CD4-positive, alpha-beta memory T cell (primary cell): ENCODE results near the gene OPTN. TPM values are rescaled to one million over a fixed set of nuclear protein-coding genes. Genes with fewer than 3 reads are reported as not detected.

ENCODE experiments used
- CTCF ChIA-PET: fragments of 350-600 bp; sonication (Branson Sonifier 250); formaldehyde crosslinking; loops from one replicate; lab custom pipeline; 2021; ENCODE audit warnings: inconsistent platforms; ENCODE audit not compliant: partially characterized antibody; lab: Charles Lee
- POLR2A ChIA-PET: fragments of 350-600 bp; sonication (Branson Sonifier 250); formaldehyde crosslinking; loops from one replicate; lab custom pipeline; 2021; ENCODE audit not compliant: partially characterized antibody; lab: Charles Lee
- DNase-seq, 5 donors: peaks; one replicate each; pipeline versions ENCODE4 v3.0.0 to v3.0.0-alpha.2; 2020 to 2022; ENCODE audit warnings: mixed read lengths in 1 of 5
- H3K27ac ChIP-seq: one replicate; pipeline ENCODE4 v1.7.0; 2013; ENCODE audit warnings: low read depth, low read length
- H3K27me3 ChIP-seq: 2 replicates; pipeline ENCODE4 v1.7.0; 2013; ENCODE audit warnings: mild to moderate bottlenecking, low read length, moderate library complexity; ENCODE audit not compliant: insufficient read depth
- H3K36me3 ChIP-seq: 2 replicates; pipeline ENCODE4 v1.7.0; 2013; ENCODE audit warnings: mild to moderate bottlenecking, low read length, moderate library complexity; ENCODE audit not compliant: insufficient read depth
- H3K4me1 ChIP-seq: 2 replicates; pipeline ENCODE4 v1.7.0; 2013; ENCODE audit warnings: mild to moderate bottlenecking, low read length, moderate library complexity; ENCODE audit not compliant: insufficient read depth
- H3K4me3 ChIP-seq, 2 donors: one replicate each; pipeline ENCODE4 v1.7.0; 2013; ENCODE audit warnings: low read length in 2 of 2, mild to moderate bottlenecking in 1 of 2
- H3K9me3 ChIP-seq, 2 donors: one replicate each; pipeline ENCODE4 v1.7.0; 2013; ENCODE audit warnings: low read length in 2 of 2, control low read depth in 1 of 2; ENCODE audit not compliant: control insufficient read depth in 1 of 2
- H3K27ac Mint-ChIP-seq, 7 donors: one replicate each; pipeline ENCODE4 v1.8.0; 2020 to 2021; ENCODE audit warnings: mixed read lengths in 7 of 7, mild to moderate bottlenecking in 6 of 7, inconsistent platforms in 3 of 7, moderate library complexity in 3 of 7
- H3K27me3 Mint-ChIP-seq, 2 donors: one replicate each; pipeline ENCODE4 v1.8.0; 2020 to 2021; ENCODE audit warnings: mixed read lengths in 2 of 2
- H3K36me3 Mint-ChIP-seq, 2 donors: one replicate each; pipeline ENCODE4 v1.8.0; 2020 to 2021; ENCODE audit warnings: mixed read lengths in 2 of 2, inconsistent platforms in 1 of 2, mild to moderate bottlenecking in 1 of 2
- H3K4me1 Mint-ChIP-seq, 4 donors: one replicate each; pipeline ENCODE4 v1.8.0; 2020 to 2021; ENCODE audit warnings: mixed read lengths in 4 of 4, mild to moderate bottlenecking in 1 of 4
- H3K4me3 Mint-ChIP-seq, 8 donors: one replicate each; pipeline ENCODE4 v1.8.0; 2020 to 2021; ENCODE audit warnings: mixed read lengths in 8 of 8, mild to moderate bottlenecking in 7 of 8, moderate library complexity in 6 of 8, inconsistent platforms in 3 of 8
- H3K9me3 Mint-ChIP-seq, 8 donors: one replicate each; pipeline ENCODE4 v1.8.0; 2020 to 2021; ENCODE audit warnings: mixed read lengths in 8 of 8, mild to moderate bottlenecking in 5 of 8, inconsistent platforms in 3 of 8, moderate library complexity in 1 of 8
- intact Hi-C: fragments of 100-400 bp; cut with micrococcal nuclease; formaldehyde crosslinking; loops from one replicate; pipeline ENCODE4 v1.15.1; 2023
- polyA plus RNA-seq, 2 donors: library from polyadenylated mRNA; unstranded; fragments of 300-500 nt; fragmentation: Illumina TruSeq; gene quantifications; one replicate each; pipeline ENCODE4 v1.2.3, GENCODE V29; 2021
- total RNA-seq, 2 experiments: library from RNA; stranded (reverse); gene quantifications; one replicate each; pipeline ENCODE4 v1.2.3, GENCODE V29; 2021

OPTN gene
- total and polyA plus RNA-seq, 4 experiments from 2014 or later, result 40.3 to 148 (median 124) TPM

GRCh38 chr10:13160934-13161856, 61.2 kb downstream of the OPTN start, which contains the start of gene MCM10:
MCM10 (plus strand) TSS chr10:13161558; CDS start chr10:13164203, 2,645 bp downstream.
- H3K9me3 Mint-ChIP-seq, result peaks cover 0 to 5% (median 0%) of the 10 kb centered on the region in 8 donors
- H3K27me3 Mint-ChIP-seq, result no peaks in the 10 kb centered on the region
- Histone ChIP-seq H3K36me3 (no peaks in the 10 kb centered on the region), H3K27me3 (no peaks in the 10 kb centered on the region), H3K9me3 (no peaks in the 10 kb centered on the region), H3K4me3 (peak within 1 kb of the TSS; percentile 50 to 58), H3K4me1 (peaks cover 15% of the 10 kb centered on the region), H3K27ac (peak within 1 kb of the TSS; percentile 33)
- peak; percentile 95 to 99 (median 97) for DNase-seq
- peak within 1 kb of the TSS; percentile 82 to 94 (median 88) for H3K27ac Mint-ChIP-seq
- peaks cover 15 to 36% (median 23%) of the 10 kb centered on the region in 4 donors for H3K4me1 Mint-ChIP-seq
- no peaks in the 10 kb centered on the region for H3K36me3 Mint-ChIP-seq
- ChIA-PET CTCF (interaction anchor here (0.7 to 5.0 kb wide), 19 partner anchors 8 to 361 kb away, joined by 3 to 35 read pairs (median 5); partner anchors contain the start of genes OPTN and PHYH), POLR2A (interaction anchor here (0.8 to 4.8 kb wide), 4 partner anchors 140 to 211 kb away, joined by 3 to 49 read pairs (median 6); partner anchors contain the start of genes PHYH and SEPHS1)
- peak within 1 kb of the TSS; percentile 82 to 94 (median 88) for H3K4me3 Mint-ChIP-seq
- intact Hi-C loops, result loop anchor here (1.0 kb wide), 5 partner anchors 62 to 425 kb away; partner anchors contain the start of gene PRPF18

DNA sequence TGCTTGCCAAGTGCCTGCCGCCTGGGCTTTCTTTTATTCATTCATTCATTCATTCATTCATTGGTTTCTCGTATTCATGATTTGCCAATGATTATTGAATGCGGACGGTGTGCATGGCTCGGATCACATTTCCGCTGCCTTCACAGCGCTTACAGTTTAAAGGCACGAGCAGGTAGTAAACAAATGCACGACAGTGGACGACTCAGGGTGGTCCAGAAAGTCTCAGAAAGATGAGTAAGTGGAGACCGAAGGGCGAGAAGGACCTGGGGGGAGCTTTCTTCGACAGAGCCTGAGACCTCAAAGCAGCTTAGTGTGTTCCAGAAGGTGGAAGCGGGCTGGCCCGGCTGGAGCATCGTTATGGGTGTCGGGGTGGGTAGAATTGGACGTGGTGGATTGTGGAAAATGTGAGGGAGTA, 61.9 kb downstream of the OPTN start:
- H3K9me3 Mint-ChIP-seq, result peaks cover 0 to 5% (median 0%) of the 10 kb centered on the region in 8 donors
- intact Hi-C loops, result loop anchor here (1.0 kb wide), 5 partner anchors 63 to 424 kb away; partner anchors contain the start of gene PRPF18
- H3K36me3 Mint-ChIP-seq, result no peaks in the 10 kb centered on the region
- peaks cover 15 to 36% (median 23%) of the 10 kb centered on the region in 4 donors for H3K4me1 Mint-ChIP-seq
- Histone ChIP-seq H3K27ac (no peak overlapping the region), H3K27me3 (no peaks in the 10 kb centered on the region), H3K9me3 (no peaks in the 10 kb centered on the region), H3K4me1 (peaks cover 15% of the 10 kb centered on the region), H3K4me3 (peak overlapping the region; percentile 36 to 50), H3K36me3 (no peaks in the 10 kb centered on the region)
- no peaks in the 10 kb centered on the region for H3K27me3 Mint-ChIP-seq
- no peak for DNase-seq
- peak overlapping the region; percentile 49 to 94 (median 80) for H3K4me3 Mint-ChIP-seq
- H3K27ac Mint-ChIP-seq, result peak overlapping the region; percentile 26 to 94 (median 61)
- POLR2A ChIA-PET, result interaction anchor here (0.8 to 4.8 kb wide), 4 partner anchors 139 to 211 kb away, joined by 3 to 49 read pairs (median 6); partner anchors contain the start of genes PHYH and SEPHS1
- CTCF ChIA-PET, result interaction anchor here (0.8 to 5.0 kb wide), 12 partner anchors 9 to 278 kb away, joined by 3 to 35 read pairs (median 6); partner anchors contain the start of genes OPTN and PHYH

- POLR2A ChIA-PET, result interaction anchor here (4.8 kb wide), 1 partner anchor 137 kb away, joined by 49 read pairs; the partner anchor contains the start of gene PHYH
- H3K27ac ChIP-seq, result no peak overlapping the region
- intact Hi-C loops, result no loop called here
- no peaks in the 10 kb centered on the region for H3K36me3 ChIP-seq
- H3K4me1 ChIP-seq, result peaks cover 15% of the 10 kb centered on the region
- Mint-ChIP-seq H3K27me3 (no peaks in the 10 kb centered on the region), H3K36me3 (no peaks in the 10 kb centered on the region), H3K4me1 (peaks cover 14 to 30% (median 23%) of the 10 kb centered on the region in 4 donors), H3K9me3 (no peaks in the 10 kb centered on the region), H3K4me3 (no peak overlapping the region), H3K27ac (peak overlapping the region in 3 of 7 donors; percentile 8 to 65 (median 14))
- no peaks in the 10 kb centered on the region for H3K9me3 ChIP-seq
- no peak for DNase-seq
- CTCF ChIA-PET, result interaction anchor here (0.9 to 5.0 kb wide), 2 partner anchors 41 to 139 kb away, joined by 3 to 35 read pairs; no protein-coding TSS in a partner anchor
- no peaks in the 10 kb centered on the region for H3K27me3 ChIP-seq
- H3K4me3 ChIP-seq, result no peak overlapping the region
Observed at GRCh38 chr10:13163859-13164258, 63.9 kb downstream of the OPTN start.

DNA sequence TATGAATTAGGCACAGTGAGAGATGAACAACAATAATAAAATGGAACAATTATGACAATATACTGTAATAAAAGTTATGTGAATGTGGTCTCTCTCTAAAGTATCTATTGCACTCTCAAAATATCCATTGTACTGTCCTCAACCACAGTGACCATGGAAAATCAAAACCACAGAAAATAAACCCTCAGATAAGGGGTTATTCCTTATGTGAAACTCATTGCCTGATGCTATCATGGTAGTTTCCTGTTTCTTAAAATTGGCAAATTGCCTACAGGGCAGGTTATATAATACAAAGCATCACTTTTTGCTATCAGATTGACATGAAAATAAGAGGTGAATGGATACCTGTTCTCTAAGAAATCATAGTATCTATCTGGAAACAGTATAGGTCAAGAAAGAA, 65.2 kb downstream of the OPTN start:
- DNase-seq, result peak in 3 of 5 donors; percentile 11 to 18 (median 16)
- Mint-ChIP-seq H3K9me3 (no peaks in the 10 kb centered on the region), H3K4me1 (peaks cover 14 to 30% (median 23%) of the 10 kb centered on the region in 4 donors), H3K27me3 (no peaks in the 10 kb centered on the region), H3K36me3 (no peaks in the 10 kb centered on the region), H3K4me3 (peak overlapping the region in 1 of 8 donors; percentile 5), H3K27ac (peak overlapping the region in 6 of 7 donors; percentile 8 to 76 (median 38))
- H3K9me3 ChIP-seq, result no peaks in the 10 kb centered on the region
- POLR2A ChIA-PET, result no interaction called here
- CTCF ChIA-PET, result no interaction called here
- H3K4me3 ChIP-seq, result no peak overlapping the region
- H3K27me3 ChIP-seq, result no peaks in the 10 kb centered on the region
- no peak overlapping the region for H3K27ac ChIP-seq
- peaks cover 15% of the 10 kb centered on the region for H3K4me1 ChIP-seq
- intact Hi-C loops, result no loop called here
- H3K36me3 ChIP-seq, result no peaks in the 10 kb centered on the region

- intact Hi-C loops, result no loop called here
- H3K9me3 Mint-ChIP-seq, result no peaks in the 10 kb centered on the region
- H3K4me1 Mint-ChIP-seq, result peaks cover 0 to 11% (median 6%) of the 10 kb centered on the region in 4 donors
- H3K27me3 Mint-ChIP-seq, result no peaks in the 10 kb centered on the region
- no peak overlapping the region for H3K27ac ChIP-seq
- DNase-seq, result no peak
- H3K9me3 ChIP-seq, result no peaks in the 10 kb centered on the region
- H3K36me3 Mint-ChIP-seq, result no peaks in the 10 kb centered on the region
- H3K27me3 ChIP-seq, result no peaks in the 10 kb centered on the region
- no peak overlapping the region for H3K4me3 ChIP-seq
- no peak overlapping the region for H3K4me3 Mint-ChIP-seq
- H3K36me3 ChIP-seq, result no peaks in the 10 kb centered on the region
- no peak overlapping the region for H3K27ac Mint-ChIP-seq
- ChIA-PET POLR2A (no interaction called here), CTCF (interaction anchor here (0.8 kb wide), 1 partner anchor 273 kb away, joined by 4 read pairs; no protein-coding TSS in a partner anchor)
- H3K4me1 ChIP-seq, result no peaks in the 10 kb centered on the region
Observed at GRCh38 chr10:13167568-13167967, 67.6 kb downstream of the OPTN start.

DNA sequence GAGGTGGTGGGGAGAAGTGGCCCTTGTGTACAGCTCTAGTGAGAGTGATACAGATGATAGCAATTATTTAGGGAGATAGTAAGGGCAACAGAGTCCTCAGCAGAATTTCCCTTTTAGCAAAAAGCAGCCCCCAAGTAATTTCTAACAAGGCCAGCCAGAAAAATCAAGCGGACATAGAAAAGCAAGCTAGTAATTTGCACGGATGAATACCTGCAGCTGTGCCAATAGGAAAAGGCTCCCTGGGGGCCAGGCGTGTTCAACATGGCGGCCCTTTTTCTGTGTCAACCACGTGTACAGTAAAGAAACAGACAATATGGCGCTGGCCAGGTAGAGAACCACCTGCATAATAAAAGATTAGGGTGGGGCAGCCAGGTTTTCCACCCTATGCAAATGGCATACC, 68.8 kb downstream of the OPTN start:
- Histone ChIP-seq H3K9me3 (no peaks in the 10 kb centered on the region), H3K27ac (no peak overlapping the region), H3K4me3 (no peak overlapping the region), H3K4me1 (no peaks in the 10 kb centered on the region), H3K27me3 (no peaks in the 10 kb centered on the region), H3K36me3 (no peaks in the 10 kb centered on the region)
- intact Hi-C loops, result no loop called here
- ChIA-PET CTCF (no interaction called here), POLR2A (interaction anchor here (0.7 kb wide), 1 partner anchor 133 kb away, joined by 3 read pairs; no protein-coding TSS in a partner anchor)
- Mint-ChIP-seq H3K27ac (no peak overlapping the region), H3K9me3 (no peaks in the 10 kb centered on the region), H3K36me3 (no peaks in the 10 kb centered on the region), H3K4me1 (peaks cover 0 to 11% (median 6%) of the 10 kb centered on the region in 4 donors), H3K27me3 (no peaks in the 10 kb centered on the region), H3K4me3 (no peak overlapping the region)
- DNase-seq, result no peak
